Stimulated activated CD8-positive, alpha-beta memory T cell treated with anti-CD3 and anti-CD28 coated beads, Interleukin-4, amount 100 ng/mL, for 24 hours (primary cell): ENCODE results near the gene AGK.
"Not testable (repeated sequence)": the region's sequence is repeated elsewhere in the genome, so short reads cannot be mapped to it uniquely, and the experiment has no call there.

Source experiments
- DNase-seq: peaks from one replicate; pipeline ENCODE4 v3.0.0-alpha.2; 2020; ENCODE audit warnings: low read depth

The AGK gene

DNA sequence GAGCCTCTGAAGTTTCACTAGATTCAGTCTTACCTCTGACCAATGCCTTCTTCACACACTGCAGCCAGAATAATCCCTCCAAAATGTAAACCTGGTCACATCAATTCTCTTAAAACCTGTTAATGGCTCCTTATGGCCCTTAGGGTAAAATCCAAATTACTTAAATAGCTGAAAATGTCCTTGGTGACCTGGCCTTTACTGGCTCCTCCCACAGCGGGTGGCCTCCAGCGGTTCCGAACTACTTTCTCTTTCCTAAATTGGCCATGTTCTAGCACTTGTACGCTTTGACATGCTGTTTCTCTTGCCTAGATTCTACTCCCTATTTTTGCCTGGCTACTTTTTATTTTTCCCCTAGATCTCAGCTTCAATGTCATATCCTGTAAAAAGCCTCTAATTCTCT lies 36.1 kb downstream of the AGK start:
- no peak for DNase-seq

GRCh38 chr7:141588912-141589311 lies 37.7 kb downstream of the AGK start:
- DNase-seq, result no peak

- DNase-seq, result no peak
Measured at GRCh38 chr7:141590071-141590470, 38.9 kb downstream of the AGK start.

- no peak for DNase-seq
Measured at GRCh38 chr7:141590666-141591065, 39.5 kb downstream of the AGK start.

- DNase-seq, result no peak
Measured at GRCh38 chr7:141593134-141593533, 41.9 kb downstream of the AGK start.

DNA sequence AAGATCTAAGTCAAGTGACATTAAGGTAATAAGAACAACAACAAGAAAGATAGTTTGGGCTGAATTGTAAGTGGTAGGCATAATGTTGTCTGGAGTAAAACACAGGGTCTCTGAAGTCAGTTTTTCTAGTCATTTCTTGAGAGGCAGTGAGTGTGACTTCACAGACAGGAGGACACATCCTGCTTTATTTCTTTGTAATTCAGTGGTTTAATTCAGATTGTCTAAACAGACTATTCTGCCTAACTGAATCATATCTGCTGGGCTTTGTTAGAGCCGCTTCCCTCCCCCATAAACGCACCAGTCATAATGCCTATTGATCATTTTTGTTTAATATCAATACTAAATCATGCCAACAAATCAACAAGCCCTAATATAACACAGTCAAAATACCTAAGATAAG lies 46.8 kb downstream of the AGK start:
- DNase-seq, result no peak

GRCh38 chr7:141598408-141598807 lies 47.2 kb downstream of the AGK start:
- DNase-seq, result no peak

GRCh38 chr7:141600168-141601006 lies 49.2 kb downstream of the AGK start:
- DNase-seq, result no peak

DNA sequence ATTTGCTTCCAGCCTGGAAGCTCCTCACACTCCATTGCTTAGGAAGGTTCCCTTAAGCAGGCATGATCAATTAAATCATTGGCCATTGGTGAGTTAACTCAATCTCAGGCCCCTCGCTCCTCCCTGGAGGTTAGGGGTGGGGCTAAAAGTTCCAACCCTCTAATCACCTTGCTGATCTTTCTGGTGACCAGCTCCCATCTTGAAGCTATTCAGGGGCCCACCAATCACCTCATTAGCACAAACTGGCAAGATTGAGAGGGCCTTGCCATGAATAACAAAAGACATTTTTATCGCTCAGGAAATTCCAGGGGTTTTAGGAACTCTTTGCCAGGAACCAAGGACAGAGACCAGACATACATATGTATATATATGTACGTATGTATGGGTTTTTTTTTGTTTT lies 58.4 kb downstream of the AGK start:
- no peak for DNase-seq

DNA sequence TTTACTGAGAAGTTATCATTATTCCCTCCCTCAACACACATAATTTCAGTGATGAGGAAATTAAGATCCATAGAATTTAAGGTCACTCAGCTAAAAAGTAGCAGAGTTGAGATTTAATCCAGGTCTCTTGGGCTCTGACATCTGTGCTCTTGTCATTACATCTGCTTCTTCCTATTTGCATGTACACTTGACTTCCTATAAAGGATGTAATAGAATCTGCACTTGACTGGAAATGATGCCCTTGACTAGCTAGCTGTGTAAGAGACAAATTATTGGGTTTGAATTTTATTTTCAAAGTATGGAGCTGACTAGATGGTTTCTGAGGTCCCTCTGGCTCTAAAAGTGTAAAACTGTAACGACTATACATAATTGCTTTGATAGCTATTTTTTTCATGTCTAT lies 59.5 kb downstream of the AGK start:
- no peak for DNase-seq

GRCh38 chr7:141612861-141613260 lies 61.7 kb downstream of the AGK start:
- no peak for DNase-seq

GRCh38 chr7:141617280-141617679 lies 66.1 kb downstream of the AGK start:
- DNase-seq, result no peak

GRCh38 chr7:141619745-141620144 lies 68.5 kb downstream of the AGK start:
- no peak for DNase-seq

DNA sequence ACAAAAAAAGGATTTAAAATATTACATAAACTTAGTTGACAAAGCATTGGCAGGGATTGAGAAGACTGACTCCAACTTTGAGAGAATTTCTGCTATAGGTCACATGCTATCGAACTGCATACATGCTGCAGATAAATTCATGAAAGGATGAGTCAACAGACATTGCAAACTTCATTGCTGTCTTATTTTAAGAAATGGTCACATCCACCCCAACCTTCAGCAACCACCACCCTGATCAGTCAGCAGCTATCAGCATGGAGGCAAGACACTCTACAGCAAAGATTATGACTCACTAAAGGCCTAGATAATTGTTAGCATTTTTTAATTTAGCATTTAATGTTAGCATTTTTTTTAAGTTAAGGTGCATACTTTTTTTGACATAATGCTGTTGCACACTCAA lies 73.6 kb downstream of the AGK start:
- DNase-seq, result no peak

DNA sequence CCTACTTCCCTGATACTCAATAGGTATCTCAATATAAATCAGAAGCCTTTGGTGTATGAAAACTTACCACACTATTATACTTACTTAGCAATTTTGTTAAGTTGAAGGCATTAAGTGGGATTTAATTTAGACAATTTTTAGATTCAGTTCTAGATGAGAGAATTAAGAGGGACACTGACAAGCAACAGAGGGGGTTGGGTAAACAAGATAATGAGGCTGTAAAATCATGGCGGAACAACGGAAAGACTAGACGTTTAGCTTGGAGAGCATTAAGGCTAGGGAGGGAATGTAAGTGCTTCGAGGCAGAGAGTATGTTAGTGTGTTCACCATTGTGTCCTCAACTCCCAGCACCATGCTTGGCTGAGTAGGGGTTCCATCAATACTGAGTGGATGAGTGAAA lies 79.4 kb downstream of the AGK start:
- DNase-seq, result no peak

DNA sequence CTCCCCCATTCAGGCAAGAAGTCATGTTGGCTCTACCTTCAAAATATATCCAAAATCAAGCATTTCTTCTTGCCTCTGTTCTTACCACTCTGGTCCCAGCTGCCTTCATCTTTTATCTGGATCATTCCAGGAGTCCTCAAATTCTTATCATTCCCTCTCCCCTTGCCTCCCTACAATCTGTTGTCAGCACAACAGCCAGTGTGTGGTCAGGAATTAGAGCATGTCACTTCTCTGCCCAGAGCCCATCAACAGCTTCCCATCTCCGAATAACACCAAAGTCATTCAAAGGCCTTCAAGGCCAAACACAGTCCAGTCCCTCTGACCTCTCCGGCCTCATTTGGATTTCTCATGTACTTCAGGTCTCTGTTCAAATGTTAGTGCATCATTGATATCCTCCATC lies 80.3 kb downstream of the AGK start:
- DNase-seq, result no peak

- DNase-seq, result no peak
Measured at GRCh38 chr7:141634065-141634464, 82.9 kb downstream of the AGK start.

DNA sequence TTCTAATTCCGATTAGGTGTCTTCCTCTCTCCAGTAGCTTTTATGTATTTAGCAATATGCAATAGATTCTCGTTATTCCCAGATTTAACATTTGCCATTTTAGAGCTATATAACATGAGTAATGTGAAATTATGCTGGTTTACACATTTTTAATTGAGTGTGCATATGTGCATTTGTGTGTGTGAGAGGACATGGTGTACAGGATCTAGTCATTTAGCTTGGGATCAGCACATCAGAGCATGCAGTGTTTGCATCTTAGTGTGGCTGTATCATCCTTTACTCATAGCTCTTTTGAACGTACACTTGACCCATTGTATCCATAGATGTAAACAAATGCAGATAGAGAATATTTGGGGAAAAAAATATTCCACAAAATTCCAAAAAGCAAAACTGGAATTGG lies 84.8 kb downstream of the AGK start:
- DNase-seq, result no peak

DNA sequence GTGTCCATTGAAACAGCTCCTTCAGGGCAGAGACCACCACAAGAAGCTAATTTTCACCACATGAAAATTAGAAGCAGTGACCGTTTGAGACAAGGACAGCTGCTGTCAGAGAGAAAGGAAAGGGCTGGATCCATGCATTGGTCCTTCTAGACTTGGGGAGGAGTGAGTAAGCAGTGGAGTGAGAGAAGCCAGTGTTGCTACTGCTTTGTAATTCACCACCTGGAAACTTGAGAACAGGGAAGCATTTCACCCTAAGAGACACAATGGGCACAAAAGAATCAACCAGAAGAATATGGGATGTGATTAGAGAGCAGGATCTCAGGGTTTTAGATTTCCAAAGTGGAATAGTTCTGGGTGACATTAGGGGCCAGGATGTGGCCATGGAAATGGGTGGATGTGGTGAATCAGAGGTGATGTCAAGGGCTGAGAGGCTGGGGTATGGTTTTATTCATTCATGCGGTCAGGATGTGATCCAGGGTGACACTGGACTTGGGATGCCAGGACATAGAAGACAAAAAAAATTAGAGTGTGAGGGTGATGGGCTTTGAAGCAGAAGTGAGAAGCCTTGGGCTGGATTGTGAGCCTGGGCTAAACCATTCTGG lies 89.1 kb downstream of the AGK start:
- DNase-seq, result no peak

DNA sequence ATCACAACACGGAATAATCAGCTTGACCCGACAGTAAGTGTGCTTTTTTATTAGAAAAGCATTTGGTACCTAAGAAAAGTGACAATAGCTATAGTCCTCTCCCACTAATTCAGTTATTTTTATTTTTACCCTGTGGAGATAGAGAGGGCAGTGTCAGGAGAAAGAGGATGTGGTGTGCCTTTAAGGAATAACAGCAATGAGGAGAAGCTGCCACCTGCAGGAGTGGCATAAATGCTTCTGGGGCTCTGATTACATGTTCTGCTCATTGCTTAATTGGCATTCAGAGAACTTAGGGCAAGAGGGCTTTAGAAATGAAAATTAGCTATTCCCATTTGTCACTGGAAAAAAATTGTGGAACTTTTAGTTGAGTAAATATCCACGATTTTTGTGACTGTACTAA lies 90.7 kb downstream of the AGK start:
- DNase-seq, result no peak

GRCh38 chr7:141645188-141645587 lies 94.0 kb downstream of the AGK start:
- DNase-seq, result no peak

DNA sequence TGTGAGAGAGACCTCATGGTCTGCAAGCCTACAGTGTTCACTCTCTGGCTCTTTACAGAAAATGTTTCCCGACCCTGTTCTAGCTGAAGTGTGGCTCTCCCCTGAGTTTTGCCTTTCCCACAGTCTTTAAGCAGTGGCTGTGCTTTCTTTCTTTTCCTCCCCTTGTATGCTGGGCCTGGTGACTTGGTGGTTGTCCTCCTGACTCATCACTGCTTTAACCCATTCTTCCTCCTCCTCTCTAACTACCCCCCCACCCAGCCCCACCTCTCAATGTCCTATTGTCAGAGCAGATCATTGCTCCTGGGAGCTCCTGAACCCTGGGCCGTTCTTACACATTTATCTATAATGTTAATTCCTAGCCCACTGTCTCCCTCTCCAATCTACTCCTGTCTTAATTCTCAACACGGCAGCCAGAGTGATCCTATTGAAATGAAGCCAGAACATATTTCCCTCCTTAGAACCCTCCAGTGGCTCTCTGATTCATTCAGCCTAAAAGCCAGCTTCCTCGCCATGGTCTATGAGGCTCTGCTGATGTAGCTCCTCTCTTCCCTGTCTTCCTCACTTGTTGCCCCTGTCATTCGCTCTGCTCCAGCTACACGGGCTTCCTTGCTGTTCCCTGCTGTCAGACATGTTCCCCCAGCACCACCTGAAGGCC lies 95.7 kb downstream of the AGK start:
- no peak for DNase-seq

DNA sequence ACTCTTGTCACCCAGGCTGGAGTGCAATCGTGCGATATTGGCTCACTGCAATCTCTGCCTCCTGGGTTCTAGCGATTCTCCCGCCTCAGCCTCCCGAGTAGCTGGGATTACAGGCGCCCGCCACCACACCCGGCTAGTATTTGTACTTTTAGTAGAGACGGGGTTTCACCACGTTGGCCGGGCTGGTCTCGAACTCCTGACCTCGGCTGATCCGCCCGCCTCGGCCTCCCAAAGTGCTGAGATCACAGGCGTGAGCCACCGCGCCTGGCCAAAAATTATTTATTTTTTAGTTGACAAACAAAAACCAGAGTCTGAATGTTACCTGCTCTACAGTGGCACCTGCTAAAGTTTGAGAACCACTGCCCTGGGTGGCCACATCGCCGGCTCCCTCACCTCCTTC lies 96.5 kb downstream of the AGK start:
- not testable (repeated sequence) for DNase-seq
